Stimulated activated CD8-positive, alpha-beta memory T cell treated with anti-CD3 and anti-CD28 coated beads, Interleukin-4, amount 100 ng/mL, for 1 hour (primary cell): ENCODE measurements around the gene CXCR6.
"Not testable (repeated sequence)": the region's sequence is repeated elsewhere in the genome, so short reads cannot be mapped to it uniquely, and the experiment has no call there.

Experiments used
- DNase-seq, 2 donors: peaks; one replicate each; pipeline ENCODE4 v3.0.0-alpha.2; 2020; ENCODE audit warnings: low read depth in 2 of 2, low spot score in 1 of 2

CXCR6 gene

DNA sequence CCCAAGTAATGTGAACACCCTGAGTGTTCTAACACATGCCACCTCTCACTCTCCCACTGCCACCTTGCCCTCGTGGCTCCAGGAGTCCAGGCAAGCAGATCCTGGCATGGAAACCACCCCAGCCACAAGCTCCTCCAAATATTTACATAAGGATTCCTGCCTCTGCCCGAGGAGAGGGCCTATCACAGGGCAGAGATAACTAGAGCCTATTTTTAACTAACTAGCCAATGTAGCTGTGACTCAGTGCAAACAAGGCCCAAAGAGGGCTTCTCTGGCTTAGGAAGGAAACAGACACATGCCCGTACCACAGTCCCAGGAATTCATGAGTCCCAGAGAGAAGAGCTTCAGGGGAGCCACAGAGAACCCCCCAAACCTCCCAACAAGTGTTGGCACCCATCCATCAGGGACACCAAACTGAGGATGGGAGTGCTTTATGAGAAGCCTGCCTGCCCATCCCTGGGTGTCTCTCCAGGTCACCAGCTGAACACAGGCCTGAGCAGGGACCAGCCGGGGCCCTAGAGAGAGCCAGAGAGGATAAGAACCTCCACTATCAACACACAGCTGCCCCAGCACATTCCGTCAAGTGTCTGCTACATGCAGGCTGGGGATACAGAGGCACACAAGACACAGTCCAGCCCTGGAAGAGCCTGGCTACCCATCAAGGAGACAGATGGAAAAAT lies 43.2 kb downstream of the CXCR6 start:
- DNase-seq, result no peak

DNA sequence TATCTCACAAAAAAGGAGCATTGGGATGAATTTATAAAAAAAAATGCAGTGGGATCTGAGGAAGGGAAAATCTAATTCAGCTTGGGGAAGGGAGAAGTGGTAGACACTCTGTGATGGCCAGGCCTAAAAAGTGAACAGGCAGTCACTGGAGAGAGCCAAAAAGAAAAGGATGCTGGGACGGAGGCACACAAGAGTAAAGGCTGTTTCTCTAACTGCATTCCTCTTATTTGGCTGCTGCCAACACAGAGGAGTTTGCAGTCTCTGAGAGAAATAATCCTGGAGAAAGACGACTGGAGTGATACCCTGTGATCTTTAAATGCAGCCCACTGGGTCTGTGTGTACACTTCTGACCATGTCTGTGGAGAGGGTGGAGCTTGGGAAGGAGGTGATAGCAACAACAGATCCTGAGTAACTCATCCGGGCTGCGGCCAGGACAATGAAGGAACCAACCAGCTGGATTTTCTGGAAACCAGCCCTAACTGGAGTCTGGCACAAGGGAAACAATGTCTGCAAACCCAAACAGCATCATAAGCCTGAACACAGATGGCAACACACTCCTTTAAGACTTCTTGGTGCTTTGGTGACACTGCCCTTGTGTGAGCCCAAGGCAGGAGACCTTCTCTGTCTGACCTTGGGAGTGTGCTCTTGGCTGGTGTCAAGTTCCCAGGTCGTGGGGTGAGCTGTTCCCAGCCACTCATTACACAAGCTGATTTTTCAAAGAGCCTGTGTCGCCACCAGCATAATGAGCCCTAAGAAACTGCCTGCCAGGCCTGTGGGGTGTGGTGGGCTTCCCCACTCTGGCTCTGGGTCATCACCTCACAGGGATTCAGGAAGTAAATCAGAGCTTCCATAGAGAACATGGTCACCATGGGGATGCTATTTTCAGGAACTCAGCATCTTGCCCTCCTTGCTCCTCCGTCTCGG lies 44.4 kb downstream of the CXCR6 start:
- no peak for DNase-seq

DNA sequence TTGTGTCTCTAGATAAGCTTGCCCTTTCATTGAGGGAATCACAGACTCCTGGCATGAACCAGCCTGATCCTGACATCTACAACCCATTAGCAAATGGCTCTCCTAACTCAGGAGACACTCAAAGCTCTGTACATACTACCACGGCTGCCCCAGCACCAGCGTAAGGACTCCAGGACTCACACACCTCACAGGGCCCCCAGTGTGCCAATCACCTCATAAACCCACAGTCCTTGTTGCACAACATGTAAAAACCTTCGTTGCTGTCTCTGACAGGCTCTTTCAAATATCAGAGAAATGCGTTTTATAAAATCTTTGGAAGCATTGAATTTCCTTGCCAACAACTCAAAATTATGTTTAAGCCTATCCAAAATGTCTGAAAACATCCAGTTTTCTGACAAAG lies 45.1 kb downstream of the CXCR6 start:
- DNase-seq, result no peak

- DNase-seq, result no peak
Measured at GRCh38 chr3:45988804-45989203, 45.5 kb downstream of the CXCR6 start.

DNA sequence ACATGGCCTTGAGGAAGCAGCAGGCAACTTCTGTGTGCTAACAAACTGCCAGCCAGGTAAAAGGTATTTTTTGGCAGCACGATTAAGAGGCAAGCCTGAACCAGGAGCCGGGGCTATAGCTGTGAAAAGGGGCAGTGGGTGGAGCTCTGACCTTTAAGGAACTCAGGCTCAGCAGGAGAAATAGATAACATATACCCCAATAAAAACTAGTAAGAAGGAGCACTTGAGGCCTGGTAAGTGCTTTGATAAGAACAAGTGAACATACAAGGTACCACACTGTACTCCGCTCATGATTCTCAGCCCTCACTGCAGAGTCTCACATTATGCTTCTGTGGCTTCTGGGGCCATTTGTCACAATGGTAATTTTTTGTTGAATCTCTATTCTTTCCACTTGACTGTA lies 46.9 kb downstream of the CXCR6 start:
- no peak for DNase-seq

DNA sequence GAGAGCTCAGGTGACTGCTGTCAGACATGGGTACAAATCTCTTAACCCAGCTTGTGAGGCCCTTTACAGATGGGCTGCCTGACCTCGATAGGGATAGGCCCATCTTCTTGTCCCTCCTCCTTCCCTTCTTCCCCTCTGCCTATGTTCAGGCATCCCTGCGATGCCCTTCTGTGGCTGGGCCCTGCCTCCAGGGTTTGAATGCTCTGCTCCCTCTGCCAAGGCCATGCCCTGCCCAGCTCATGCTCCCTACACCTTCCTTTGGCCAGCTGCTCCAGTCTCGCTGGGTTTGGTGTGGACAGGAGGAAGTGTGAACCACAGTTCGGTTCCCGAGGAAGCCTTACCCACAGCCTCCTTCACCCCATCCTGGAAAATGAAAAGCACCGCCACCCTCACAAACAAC lies 48.1 kb downstream of the CXCR6 start:
- no peak for DNase-seq

GRCh38 chr3:45992133-45992729 lies 49.0 kb downstream of the CXCR6 start:
- DNase-seq, result no peak

DNA sequence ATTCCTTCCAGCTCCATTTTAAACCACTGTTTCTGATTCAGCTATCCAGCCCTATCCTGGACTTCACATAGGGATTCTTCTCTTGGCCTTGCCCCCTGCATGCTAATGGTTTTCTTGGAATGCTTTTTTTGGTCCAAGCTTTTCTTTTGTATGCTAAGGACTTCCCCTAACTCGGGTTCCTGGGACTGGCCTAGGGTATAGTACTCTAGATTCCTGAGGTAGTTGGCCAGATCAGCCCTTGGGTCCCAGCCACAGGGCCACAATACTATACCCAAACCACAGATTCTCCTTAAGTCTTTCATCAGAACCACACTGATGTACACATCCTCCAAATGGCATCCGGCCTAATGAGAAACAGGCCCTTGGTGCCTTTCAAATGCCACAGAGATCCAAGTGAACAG lies 49.6 kb downstream of the CXCR6 start:
- no peak for DNase-seq

GRCh38 chr3:45993421-45994027 lies 50.3 kb downstream of the CXCR6 start:
- no peak for DNase-seq

- DNase-seq, result peak in 1 of 2 donors; percentile 20
Measured at GRCh38 chr3:45994419-45995235, 51.4 kb downstream of the CXCR6 start.

GRCh38 chr3:45995236-45996192 lies 52.2 kb downstream of the CXCR6 start, which contains the start of gene FYCO1:
Gene FYCO1, minus strand, starts transcription at chr3:45995824. Its CDS starts 10,914 bp downstream, at chr3:45984910.
- peak; percentile 53 to 75 for DNase-seq

GRCh38 chr3:45997499-45997898 lies 54.2 kb downstream of the CXCR6 start:
- not testable (repeated sequence) for DNase-seq

- no peak for DNase-seq
Measured at GRCh38 chr3:45997942-45998341, 54.7 kb downstream of the CXCR6 start.
